GM19328 (cell line): Measurements from ENCODE around the gene SMURF1.
"Not testable (repeated sequence)": the region's sequence is repeated elsewhere in the genome, so short reads cannot be mapped to it uniquely, and the experiment has no call there.

Source experiments
- ATAC-seq: cut with Tn5 transposase; IDR thresholded peaks from one replicate; pipeline ENCODE4 v1.9.1; 2021; ENCODE audit warnings: mild to moderate bottlenecking, moderate library complexity; ENCODE audit not compliant: unreplicated experiment

SMURF1 gene

GRCh38 chr7:99054781-99055180 is 89.1 kb downstream of the SMURF1 start:
- no peak for ATAC-seq

- ATAC-seq, result no peak
Observed at GRCh38 chr7:99050971-99051370, 92.9 kb downstream of the SMURF1 start.

GRCh38 chr7:99047526-99048077 is 96.3 kb downstream of the SMURF1 start:
- ATAC-seq, result no peak

DNA sequence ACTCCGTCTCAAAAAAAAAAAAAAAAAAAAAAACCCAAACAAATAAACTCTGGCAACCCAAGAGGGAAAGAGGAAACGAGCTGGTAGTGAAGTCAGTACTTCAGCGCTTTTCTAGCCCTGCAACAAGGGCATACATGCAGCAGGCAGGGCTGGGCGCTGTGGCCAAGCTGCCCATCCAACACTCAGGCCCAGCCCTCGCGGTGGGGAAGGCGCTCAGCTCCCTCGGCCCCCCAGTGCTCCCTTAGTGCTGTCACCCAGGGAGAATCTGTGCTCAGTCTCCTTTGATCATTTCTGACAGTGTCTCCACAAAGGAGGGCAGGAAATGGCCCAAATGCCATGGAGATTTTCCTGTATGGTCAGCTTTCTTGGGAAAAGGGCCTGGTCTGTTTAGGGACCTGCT is 97.2 kb downstream of the SMURF1 start:
- ATAC-seq, result no peak

DNA sequence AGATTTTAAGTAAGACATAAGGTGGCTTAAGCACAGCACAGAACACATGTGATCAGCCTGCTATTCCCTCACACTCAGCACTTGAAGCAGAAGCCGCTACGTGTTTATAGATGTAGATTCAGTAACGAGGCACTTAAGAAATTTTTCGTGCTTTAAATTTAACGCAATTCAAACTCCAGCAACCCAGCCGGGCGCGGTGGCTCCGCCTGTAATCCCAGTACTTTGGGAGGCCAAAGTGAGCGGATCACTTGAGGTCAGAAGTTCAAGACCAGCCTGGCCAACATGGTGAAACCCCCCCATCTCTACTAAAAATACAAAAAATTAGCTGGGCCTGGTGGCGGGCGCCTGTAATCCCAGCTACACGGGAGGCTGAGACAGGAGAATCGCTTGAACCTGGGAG is 97.6 kb downstream of the SMURF1 start:
- ATAC-seq, result not testable (repeated sequence)

DNA sequence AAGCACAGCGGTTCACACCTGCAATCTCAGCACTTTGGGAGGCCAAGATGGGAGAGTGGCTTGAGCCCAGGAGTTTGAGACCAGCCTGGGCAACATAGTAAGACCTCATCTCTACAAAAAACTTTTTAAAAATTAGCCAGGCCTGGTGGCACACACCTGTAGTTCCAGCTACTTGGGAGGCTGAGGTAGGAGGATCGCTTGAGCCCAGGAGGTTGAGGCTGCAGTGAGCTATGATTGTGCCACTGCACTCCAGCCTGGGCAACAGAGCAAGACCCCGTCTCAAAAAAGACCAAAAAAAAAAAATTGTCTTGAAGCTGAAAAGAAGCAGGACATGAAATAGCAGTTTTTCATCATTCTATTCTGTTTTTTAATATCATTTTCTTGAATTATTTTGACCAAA is 99.0 kb downstream of the SMURF1 start:
- not testable (repeated sequence) for ATAC-seq

GRCh38 chr7:99042957-99043356 is 101.0 kb downstream of the SMURF1 start:
- no peak for ATAC-seq

DNA sequence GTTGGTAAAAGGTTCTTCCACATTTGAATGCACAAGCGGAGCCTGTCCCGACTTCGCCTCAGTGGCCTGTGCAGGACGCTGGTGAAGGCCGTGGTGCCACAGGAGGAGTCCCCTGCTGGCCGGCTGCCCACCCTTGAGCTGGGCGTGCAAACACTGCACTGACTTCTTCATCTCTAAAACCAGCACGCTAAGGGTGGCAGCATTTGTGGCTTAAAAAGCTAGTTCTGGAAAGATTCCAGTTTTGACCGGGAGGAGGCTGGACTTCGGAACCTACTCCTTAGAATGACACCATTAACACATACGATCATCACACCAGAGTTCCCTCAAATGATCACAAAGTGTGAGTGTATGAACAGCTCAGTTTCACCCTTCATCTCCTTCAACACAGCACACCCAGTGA is 102.4 kb downstream of the SMURF1 start:
- no peak for ATAC-seq

- ATAC-seq, result no peak
Observed at GRCh38 chr7:99040104-99040958, 103.6 kb downstream of the SMURF1 start.

- ATAC-seq, result no peak
Observed at GRCh38 chr7:99039384-99039891, 104.5 kb downstream of the SMURF1 start.

DNA sequence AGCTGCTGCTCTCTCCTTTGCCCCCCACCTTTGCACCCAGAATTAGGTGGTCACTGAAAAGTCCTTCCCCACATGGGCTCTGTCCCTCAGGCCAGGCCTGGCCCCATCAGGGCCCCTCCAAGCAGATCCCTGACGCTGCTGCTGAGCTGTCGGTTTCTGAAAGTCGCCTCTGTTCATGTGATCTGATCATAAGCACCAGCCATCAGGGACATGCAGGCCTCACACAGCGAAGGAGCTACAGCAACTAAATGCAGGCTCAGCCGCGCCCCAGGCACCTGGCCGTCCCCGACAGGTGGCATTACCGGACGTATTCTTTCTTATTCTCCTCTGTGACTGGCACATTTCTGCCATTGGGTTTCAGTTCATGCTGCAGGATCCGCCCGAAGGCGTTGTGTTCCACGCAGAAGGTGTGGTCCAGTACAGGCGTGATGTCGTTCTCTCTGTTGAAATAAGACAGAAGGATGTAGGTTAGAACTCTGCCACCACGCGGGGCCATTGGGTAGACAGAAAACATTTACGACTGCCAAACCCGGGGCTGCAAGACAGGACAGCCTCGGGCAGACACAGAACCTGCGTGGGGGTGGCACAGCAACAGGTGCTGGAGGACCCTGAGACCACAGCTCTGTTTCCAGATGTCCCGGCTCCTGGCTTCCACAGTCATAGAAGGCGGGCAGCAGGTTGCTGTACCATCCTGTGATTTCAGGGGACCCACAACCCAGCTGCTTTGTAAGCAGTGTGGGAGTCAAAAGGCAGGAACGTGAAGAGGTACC is 105.6 kb downstream of the SMURF1 start:
- no peak for ATAC-seq

GRCh38 chr7:99037327-99037940 is 106.5 kb downstream of the SMURF1 start:
- ATAC-seq, result no peak

DNA sequence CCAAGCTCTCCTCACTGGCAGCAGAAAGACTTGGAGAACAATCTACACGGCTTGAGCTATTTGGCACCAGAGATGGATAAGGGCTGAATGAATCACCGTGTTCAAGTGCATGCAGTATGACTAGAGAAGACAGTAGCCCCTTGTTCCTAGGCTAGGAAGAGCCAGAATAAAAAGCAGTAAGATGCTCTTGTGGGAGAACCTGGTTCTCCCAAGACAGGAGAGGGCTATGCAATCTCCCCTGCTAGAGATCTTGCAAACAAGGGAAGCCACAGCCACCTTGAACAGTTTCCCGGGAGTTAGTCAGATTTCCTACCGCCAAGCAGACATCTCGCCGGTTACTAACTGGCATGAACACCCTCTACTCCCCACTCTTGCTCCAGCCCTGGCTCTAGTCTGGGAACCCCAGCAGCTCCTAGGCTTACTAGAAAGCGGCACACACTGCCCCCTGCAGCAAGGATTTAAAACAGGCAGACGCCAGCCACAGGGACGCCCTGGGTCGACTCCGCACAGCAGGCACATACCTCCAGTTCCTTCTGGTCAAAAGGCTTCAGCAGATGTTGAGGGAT is 107.3 kb downstream of the SMURF1 start:
- ATAC-seq, result no peak

- no peak for ATAC-seq
Observed at GRCh38 chr7:99035723-99036545, 108.0 kb downstream of the SMURF1 start.

GRCh38 chr7:99034932-99035722 is 108.8 kb downstream of the SMURF1 start:
- ATAC-seq, result no peak

GRCh38 chr7:99033765-99034164 is 110.1 kb downstream of the SMURF1 start:
- ATAC-seq, result no peak

GRCh38 chr7:99032928-99033327 is 111.0 kb downstream of the SMURF1 start:
- ATAC-seq, result no peak

- no peak for ATAC-seq
Observed at GRCh38 chr7:99031496-99031895, 112.4 kb downstream of the SMURF1 start.

- ATAC-seq, result no peak
Observed at GRCh38 chr7:99030951-99031350, 113.0 kb downstream of the SMURF1 start.
